HEK293 (cell line): ENCODE data around the gene SRD5A1.
A peak's percentile ranks its signal among the peaks of the same experiment; 100 is the strongest.

Experiments used
- GLI4 ChIP-seq: fragments of 450-650 bp; formaldehyde crosslinking; IDR thresholded peaks from 2 replicates; pipeline ENCODE4 v1.5.1; 2016; ENCODE audit warnings: missing biosample characterization, missing genetic modification characterization
- IKZF3 ChIP-seq: fragments of 450-650 bp; IDR thresholded peaks from 2 replicates; pipeline ENCODE4 v1.5.0; 2018; ENCODE audit warnings: missing biosample characterization, mild to moderate bottlenecking, missing genetic modification characterization, moderate library complexity
- KLF10 ChIP-seq: fragments of 450-650 bp; IDR thresholded peaks from 2 replicates; pipeline ENCODE4 v1.5.1; 2018; ENCODE audit warnings: missing biosample characterization, mild to moderate bottlenecking, missing genetic modification characterization
- KLF8 ChIP-seq: fragments of 450-650 bp; formaldehyde crosslinking; IDR thresholded peaks from 2 replicates; pipeline ENCODE4 v1.5.1; 2016; ENCODE audit warnings: missing biosample characterization, missing genetic modification characterization
- MZF1 ChIP-seq: fragments of 450-650 bp; formaldehyde crosslinking; IDR thresholded peaks from 2 replicates; pipeline ENCODE4 v1.5.1; 2017; ENCODE audit warnings: missing biosample characterization, missing genetic modification characterization, borderline replicate concordance
- PBX3 ChIP-seq: sonication (generic); formaldehyde crosslinking; IDR thresholded peaks from 2 replicates; pipeline ENCODE4 v1.8.1; 2022; ENCODE audit warnings: mild to moderate bottlenecking, moderate library complexity, missing genetic modification reagents
- PRDM2 ChIP-seq: fragments of 450-650 bp; formaldehyde crosslinking; IDR thresholded peaks from 2 replicates; pipeline ENCODE4 v1.5.1; 2016; ENCODE audit warnings: missing biosample characterization, missing genetic modification characterization, borderline replicate concordance
- ZBTB1 ChIP-seq: fragments of 450-650 bp; formaldehyde crosslinking; IDR thresholded peaks from 2 replicates; pipeline ENCODE4 v1.5.1; 2016; ENCODE audit warnings: missing biosample characterization, missing genetic modification characterization
- ZBTB20 ChIP-seq: fragments of 450-650 bp; formaldehyde crosslinking; IDR thresholded peaks from 2 replicates; pipeline ENCODE4 v1.5.1; 2016; ENCODE audit warnings: missing biosample characterization, missing genetic modification characterization
- ZBTB6 ChIP-seq: fragments of 450-650 bp; formaldehyde crosslinking; IDR thresholded peaks from 2 replicates; pipeline ENCODE4 v1.5.1; 2017; ENCODE audit warnings: missing biosample characterization, missing genetic modification characterization
- ZBTB7A ChIP-seq: fragments of 450-650 bp; formaldehyde crosslinking; IDR thresholded peaks from 2 replicates; pipeline ENCODE4 v1.5.1; 2016; ENCODE audit warnings: low read depth, missing biosample characterization, missing genetic modification characterization
- ZFHX2 ChIP-seq: fragments of 450-650 bp; formaldehyde crosslinking; conservative IDR thresholded peaks from 2 replicates; pipeline ENCODE4 v1.5.1; 2016; ENCODE audit warnings: missing biosample characterization, missing genetic modification characterization
- ZNF138 ChIP-seq: fragments of 450-650 bp; formaldehyde crosslinking; IDR thresholded peaks from 2 replicates; pipeline ENCODE4 v1.5.1; 2016; ENCODE audit warnings: missing biosample characterization, missing genetic modification characterization, borderline replicate concordance
- ZNF174 ChIP-seq: fragments of 450-650 bp; formaldehyde crosslinking; IDR thresholded peaks from 2 replicates; pipeline ENCODE4 v1.5.0; 2017; ENCODE audit warnings: missing biosample characterization, mild to moderate bottlenecking, missing genetic modification characterization
- ZNF184 ChIP-seq: fragments of 450-650 bp; IDR thresholded peaks from 2 replicates; pipeline ENCODE4 v1.5.1; 2018; ENCODE audit warnings: missing biosample characterization, mild to moderate bottlenecking, missing genetic modification characterization
- ZNF2 ChIP-seq: fragments of 450-650 bp; formaldehyde crosslinking; IDR thresholded peaks from 2 replicates; pipeline ENCODE4 v1.5.1; 2016; ENCODE audit warnings: missing biosample characterization, missing genetic modification characterization
- ZNF280C ChIP-seq: fragments of 450-650 bp; formaldehyde crosslinking; IDR thresholded peaks from 2 replicates; pipeline ENCODE4 v1.5.1; 2016; ENCODE audit warnings: missing biosample characterization, missing genetic modification characterization
- ZNF311 ChIP-seq: fragments of 450-650 bp; formaldehyde crosslinking; IDR thresholded peaks from 2 replicates; pipeline ENCODE4 v1.5.1; 2017; ENCODE audit warnings: missing biosample characterization, missing genetic modification characterization, borderline replicate concordance
- ZNF354C ChIP-seq: fragments of 450-650 bp; formaldehyde crosslinking; IDR thresholded peaks from 2 replicates; pipeline ENCODE4 v1.5.1; 2016; ENCODE audit warnings: missing biosample characterization, missing genetic modification characterization, low read depth, borderline replicate concordance
- ZNF366 ChIP-seq: fragments of 450-650 bp; formaldehyde crosslinking; conservative IDR thresholded peaks from 2 replicates; pipeline ENCODE4 v1.5.1; 2016; ENCODE audit warnings: missing biosample characterization, missing genetic modification characterization
- ZNF423 ChIP-seq: fragments of 450-650 bp; formaldehyde crosslinking; IDR thresholded peaks from 2 replicates; pipeline ENCODE4 v1.5.1; 2016; ENCODE audit warnings: missing biosample characterization, missing genetic modification characterization
- ZNF48 ChIP-seq: fragments of 450-650 bp; formaldehyde crosslinking; IDR thresholded peaks from 2 replicates; pipeline ENCODE4 v1.5.1; 2016; ENCODE audit warnings: missing biosample characterization, missing genetic modification characterization
- ZNF530 ChIP-seq: fragments of 450-650 bp; formaldehyde crosslinking; IDR thresholded peaks from 2 replicates; pipeline ENCODE4 v1.5.1; 2016; ENCODE audit warnings: low read depth, missing biosample characterization, missing genetic modification characterization
- ZNF585B ChIP-seq: fragments of 450-650 bp; formaldehyde crosslinking; IDR thresholded peaks from 2 replicates; pipeline ENCODE4 v1.5.1; 2016; ENCODE audit warnings: missing biosample characterization, missing genetic modification characterization
- ZNF645 ChIP-seq: fragments of 450-650 bp; formaldehyde crosslinking; IDR thresholded peaks from 2 replicates; pipeline ENCODE4; 2016; ENCODE audit warnings: missing biosample characterization, missing genetic modification characterization
- ZNF658 ChIP-seq: fragments of 450-650 bp; formaldehyde crosslinking; IDR thresholded peaks from 2 replicates; pipeline ENCODE4; 2016; ENCODE audit warnings: missing biosample characterization, missing genetic modification characterization
- ZNF777 ChIP-seq: fragments of 450-650 bp; formaldehyde crosslinking; IDR thresholded peaks from 2 replicates; pipeline ENCODE4 v1.5.1; 2017; ENCODE audit warnings: missing biosample characterization, missing genetic modification characterization, borderline replicate concordance
- ZNF785 ChIP-seq: fragments of 450-650 bp; formaldehyde crosslinking; IDR thresholded peaks from 2 replicates; pipeline ENCODE4 v1.5.1; 2016; ENCODE audit warnings: missing biosample characterization, missing genetic modification characterization
- ZNF792 ChIP-seq: fragments of 450-650 bp; formaldehyde crosslinking; IDR thresholded peaks from 2 replicates; pipeline ENCODE4 v1.5.1; 2016; ENCODE audit warnings: missing biosample characterization, missing genetic modification characterization

Gene SRD5A1

GRCh38 chr5:6712577-6713273 is 79.5 kb downstream of the SRD5A1 start (continued):
- no peak; the same call in 1 of the 2 replicates for TF ChIP-seq MZF1 (tag by site-specific recombination)
- TF ChIP-seq ZNF2 (tag by site-specific recombination) = no peak
- TF ChIP-seq ZNF645 = no peak
- no peak for TF ChIP-seq GLI4 (tag by site-specific recombination)
- TF ChIP-seq PRDM2 (tag by site-specific recombination) = no peak
- TF ChIP-seq ZNF366 = no peak
- TF ChIP-seq ZNF311 = no peak
- TF ChIP-seq PBX3 (CRISPR knock-in tag) = 0 out of 2 replicates have a peak, but pooled peaks have one; percentile 24
- no peak for TF ChIP-seq ZNF530
- peak; percentile 62 for TF ChIP-seq KLF10 (tag by site-specific recombination)
- TF ChIP-seq KLF8 = peak; percentile 87
- TF ChIP-seq ZNF658 (tag by site-specific recombination) = no peak
- no peak for TF ChIP-seq ZNF354C (tag by site-specific recombination)
- TF ChIP-seq ZBTB1 (tag by site-specific recombination) = no peak
- no peak for TF ChIP-seq ZNF48
- TF ChIP-seq ZBTB7A (tag by site-specific recombination) = peak; percentile 64; the same call in 1 of the 2 replicates
- no peak for TF ChIP-seq ZNF280C
- TF ChIP-seq ZFHX2 (tag by site-specific recombination) = no peak; the same call in 1 of the 2 replicates
- TF ChIP-seq ZBTB6 (tag by site-specific recombination) = no peak
- no peak for TF ChIP-seq ZBTB20
- no peak for TF ChIP-seq ZNF423 (tag by site-specific recombination)
- 0 out of 2 replicates have a peak, but pooled peaks have one; percentile 27 for TF ChIP-seq IKZF3
- TF ChIP-seq ZNF138 = no peak
- TF ChIP-seq ZNF777 = no peak
- peak; percentile 11; the same call in 1 of the 2 replicates for TF ChIP-seq ZNF585B (tag by site-specific recombination)
- no peak for TF ChIP-seq ZNF785 (tag by site-specific recombination)
- TF ChIP-seq ZNF184 (tag by site-specific recombination) = peak; percentile 51; the same call in 1 of the 2 replicates
- no peak for TF ChIP-seq ZNF174
- TF ChIP-seq ZNF792 (tag by site-specific recombination) = no peak
